Middle frontal gyrus (tissue), 1 donor: Measurements from ENCODE around the gene CDKN2B.

Source experiments
- DNase-seq: peaks from one replicate; pipeline ENCODE4 v3.0.0-alpha.2; 2015; ENCODE audit warnings: low spot score; ENCODE audit errors: extremely low spot score

The CDKN2B gene

GRCh38 chr9:21994556-21995005 lies 14.5 kb downstream of the CDKN2B start, which contains the start of gene CDKN2B-AS1:
CDKN2B-AS1 (plus strand) TSS chr9:21994791.
- DNase-seq = no peak

DNA sequence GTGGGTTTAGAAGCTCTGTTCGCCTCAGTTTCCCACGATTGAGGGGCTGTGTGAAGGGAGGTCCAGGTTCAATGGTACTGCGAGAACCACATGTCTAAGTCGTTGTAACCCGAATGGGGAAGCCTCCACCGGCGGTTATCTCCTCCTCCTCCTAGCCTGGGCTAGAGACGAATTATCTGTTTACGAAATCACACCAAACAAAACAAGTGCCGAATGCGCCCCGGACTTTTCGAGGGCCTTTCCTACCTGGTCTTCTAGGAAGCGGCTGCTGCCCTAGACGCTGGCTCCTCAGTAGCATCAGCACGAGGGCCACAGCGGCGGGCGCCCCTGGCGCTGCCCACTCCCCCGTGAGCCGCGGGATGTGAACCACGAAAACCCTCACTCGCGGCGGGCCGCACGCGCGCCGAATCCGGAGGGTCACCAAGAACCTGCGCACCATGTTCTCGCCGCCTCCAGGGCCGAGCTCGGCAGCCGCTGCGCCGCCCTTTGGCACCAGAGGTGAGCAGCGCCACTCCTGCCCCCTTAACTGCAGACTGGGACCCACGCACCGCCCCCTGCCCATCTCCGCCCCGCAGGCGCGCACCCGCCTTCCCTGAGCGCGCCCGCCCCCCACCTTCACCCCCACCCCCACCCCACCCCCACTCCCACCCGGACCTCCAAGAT lies 15.1 kb downstream of the CDKN2B start, which contains the start of gene CDKN2A:
Gene CDKN2A (minus strand): TSS at position 500 of the 663 bp plus-strand sequence.
- no peak for DNase-seq

DNA sequence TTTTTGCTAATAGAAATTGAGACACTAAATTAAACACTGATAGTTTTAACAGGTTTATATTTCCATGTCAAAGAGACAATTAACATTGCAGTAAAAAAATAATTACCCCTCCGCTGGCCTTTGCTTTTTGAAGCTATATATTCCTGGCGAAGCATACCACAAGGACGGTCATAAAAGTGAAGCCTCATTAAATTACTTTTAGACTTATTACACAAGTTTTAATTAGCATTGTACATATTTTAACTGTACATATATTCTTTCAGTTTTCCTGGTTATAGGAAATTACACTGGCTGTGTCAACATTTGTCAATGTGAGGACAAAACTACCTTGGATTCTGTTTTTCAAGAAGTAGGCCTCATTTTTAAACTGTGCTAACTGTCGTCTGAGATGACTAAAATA lies 16.1 kb downstream of the CDKN2B start:
- DNase-seq = no peak

GRCh38 chr9:21991072-21991959 lies 17.8 kb downstream of the CDKN2B start:
- DNase-seq = no peak

GRCh38 chr9:21989440-21990189 lies 19.5 kb downstream of the CDKN2B start:
- DNase-seq = no peak

DNA sequence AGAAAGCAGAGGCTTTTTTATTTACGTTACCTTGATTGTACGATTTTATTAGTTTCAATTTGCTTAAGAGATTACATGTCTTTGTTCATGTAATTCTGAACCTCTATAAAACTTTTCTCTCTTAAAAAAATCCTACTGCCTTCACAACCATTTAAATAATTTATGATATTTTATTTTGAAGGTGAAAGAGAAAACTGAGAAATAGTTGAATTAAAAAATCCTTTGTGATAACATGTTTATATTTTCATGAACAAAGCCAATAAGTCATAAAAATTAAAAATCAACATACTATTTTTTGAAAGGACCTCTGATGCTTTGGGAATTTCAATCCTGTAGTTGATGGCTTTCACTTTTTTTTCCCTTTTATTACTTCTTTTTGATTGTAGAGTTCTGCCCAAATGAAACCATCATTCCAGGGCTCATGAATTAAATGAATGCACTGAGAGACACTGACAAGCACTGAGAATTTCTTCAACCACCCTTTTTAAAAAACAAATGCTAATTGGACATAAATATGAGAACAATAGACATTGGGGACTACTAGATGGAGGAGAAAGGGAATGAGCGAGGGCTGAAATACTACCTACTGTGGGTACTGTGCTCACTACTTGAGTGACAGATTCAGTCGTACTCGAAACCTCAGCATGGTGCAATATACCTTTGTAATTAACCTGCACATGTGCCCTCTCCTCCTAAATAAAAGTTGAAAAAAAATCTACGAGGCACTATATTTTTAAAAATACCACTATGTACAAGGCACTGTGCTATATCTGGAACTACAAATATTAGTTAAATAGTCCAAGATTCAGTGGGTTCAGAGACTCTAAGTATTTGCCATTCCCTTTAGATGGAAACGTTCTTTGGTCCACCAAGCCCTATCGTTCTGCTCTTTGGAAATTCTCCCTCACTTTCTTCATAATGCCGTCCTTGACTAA lies 20.8 kb downstream of the CDKN2B start:
- no peak for DNase-seq

DNA sequence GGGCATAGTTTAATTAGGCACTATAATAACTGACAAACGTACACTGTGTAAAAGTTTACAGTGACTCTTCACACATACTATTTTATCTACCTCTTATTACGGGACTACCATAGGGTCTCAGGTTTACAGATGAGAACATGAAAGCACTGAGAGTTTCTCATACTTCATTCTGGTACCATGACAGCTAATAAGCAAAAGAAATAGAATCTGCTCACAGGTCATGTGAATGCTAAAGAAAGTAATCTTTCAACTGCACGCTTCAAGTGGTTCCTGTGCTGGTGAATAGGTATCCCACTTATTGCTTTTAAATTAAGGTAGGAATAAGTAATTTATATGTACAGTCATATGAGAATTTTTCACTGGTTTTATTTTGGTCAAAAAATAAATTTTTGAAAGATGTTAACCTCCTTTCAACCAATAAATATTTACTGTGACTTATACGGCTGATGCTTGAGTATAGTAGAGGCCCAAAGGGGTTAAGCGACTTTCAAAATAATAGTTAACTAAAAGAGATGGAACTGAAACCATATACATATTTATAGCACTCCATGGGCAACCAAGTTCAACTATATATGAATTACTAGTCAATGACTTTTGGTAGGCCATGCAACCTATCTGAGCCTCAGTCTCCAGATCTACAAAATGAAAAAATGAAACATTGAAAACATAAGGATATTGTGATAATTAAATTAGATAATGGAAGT lies 23.0 kb downstream of the CDKN2B start:
- no peak for DNase-seq

DNA sequence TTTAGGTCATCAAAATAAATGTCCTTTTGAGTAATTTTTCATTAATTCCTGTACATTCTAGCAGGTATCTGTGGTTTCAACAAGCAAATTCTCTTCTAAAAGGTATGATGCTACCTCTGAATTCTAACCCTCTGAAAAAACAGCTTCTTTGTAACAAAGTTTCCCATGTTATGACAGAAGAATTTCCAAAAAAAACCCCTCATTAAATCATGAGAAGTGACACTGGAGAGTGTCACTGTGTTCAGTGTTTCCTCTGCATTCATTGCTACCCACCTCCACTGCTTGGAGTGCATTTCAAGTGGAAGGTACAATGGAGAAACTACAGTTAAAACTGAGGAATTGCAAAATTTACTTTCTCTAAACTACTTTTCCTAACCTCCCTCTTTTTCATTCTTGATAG lies 25.0 kb downstream of the CDKN2B start:
- no peak for DNase-seq

- DNase-seq = no peak
Observed at GRCh38 chr9:21983561-21983935, 25.6 kb downstream of the CDKN2B start.

GRCh38 chr9:21982861-21983560 lies 26.1 kb downstream of the CDKN2B start:
- DNase-seq = no peak

GRCh38 chr9:21982391-21982790 lies 26.7 kb downstream of the CDKN2B start:
- no peak for DNase-seq

GRCh38 chr9:21976334-21976875 lies 32.7 kb downstream of the CDKN2B start:
- DNase-seq = no peak

GRCh38 chr9:21974722-21975409 lies 34.2 kb downstream of the CDKN2B start:
- no peak for DNase-seq

DNA sequence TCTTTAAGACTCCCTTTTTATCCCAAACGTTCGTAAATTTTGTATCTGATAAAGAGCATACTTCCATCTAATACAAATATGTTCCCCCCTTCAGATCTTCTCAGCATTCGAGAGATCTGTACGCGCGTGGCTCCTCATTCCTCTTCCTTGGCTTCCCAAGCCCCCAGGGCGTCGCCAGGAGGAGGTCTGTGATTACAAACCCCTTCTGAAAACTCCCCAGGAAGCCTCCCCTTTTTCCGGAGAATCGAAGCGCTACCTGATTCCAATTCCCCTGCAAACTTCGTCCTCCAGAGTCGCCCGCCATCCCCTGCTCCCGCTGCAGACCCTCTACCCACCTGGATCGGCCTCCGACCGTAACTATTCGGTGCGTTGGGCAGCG lies 34.8 kb downstream of the CDKN2B start:
- DNase-seq = no peak

DNA sequence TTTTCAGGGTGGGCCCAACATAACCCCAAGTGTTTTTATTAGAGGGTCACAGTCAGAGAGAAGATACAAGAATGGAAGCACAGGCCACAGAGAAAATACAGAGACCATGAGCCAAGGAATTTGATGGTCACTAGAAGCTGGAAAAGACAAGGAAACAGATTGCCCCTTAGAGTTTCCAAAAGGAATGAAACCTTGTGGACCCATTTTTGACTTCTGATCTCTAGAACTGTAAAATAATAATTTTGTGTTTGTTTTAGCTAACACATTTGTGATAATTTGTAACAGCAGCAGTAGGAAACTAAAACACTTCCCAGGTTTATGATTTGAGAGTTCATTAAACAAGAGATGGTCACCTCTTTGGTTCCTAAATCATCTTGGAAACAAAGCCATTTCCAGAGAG lies 36.7 kb downstream of the CDKN2B start:
- DNase-seq = no peak

DNA sequence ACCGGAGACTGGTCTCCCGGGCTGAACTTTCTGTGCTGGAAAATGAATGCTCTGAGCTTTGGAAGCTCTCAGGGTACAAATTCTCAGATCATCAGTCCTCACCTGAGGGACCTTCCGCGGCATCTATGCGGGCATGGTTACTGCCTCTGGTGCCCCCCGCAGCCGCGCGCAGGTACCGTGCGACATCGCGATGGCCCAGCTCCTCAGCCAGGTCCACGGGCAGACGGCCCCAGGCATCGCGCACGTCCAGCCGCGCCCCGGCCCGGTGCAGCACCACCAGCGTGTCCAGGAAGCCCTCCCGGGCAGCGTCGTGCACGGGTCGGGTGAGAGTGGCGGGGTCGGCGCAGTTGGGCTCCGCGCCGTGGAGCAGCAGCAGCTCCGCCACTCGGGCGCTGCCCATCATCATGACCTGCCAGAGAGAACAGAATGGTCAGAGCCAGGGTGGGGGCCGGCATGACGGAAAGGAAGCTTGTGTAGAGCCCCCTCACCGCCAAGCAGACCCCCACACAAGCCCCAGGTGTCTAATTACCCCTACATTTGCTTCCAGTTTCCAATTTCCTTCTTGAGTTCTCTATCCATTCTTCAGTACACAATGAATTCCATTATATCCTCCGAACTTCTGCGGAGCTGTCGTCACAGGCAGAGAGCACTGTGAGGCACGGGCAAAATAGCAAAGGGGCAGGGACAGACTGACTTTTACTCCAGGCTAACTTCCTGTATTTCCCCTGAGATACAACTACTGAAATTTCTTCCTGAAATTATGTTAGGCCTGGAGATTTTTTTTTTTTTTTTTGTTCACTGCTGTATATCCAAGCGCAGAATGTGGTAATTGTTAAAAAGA lies 38.1 kb downstream of the CDKN2B start:
- no peak for DNase-seq

GRCh38 chr9:21969951-21970799 lies 38.9 kb downstream of the CDKN2B start:
- DNase-seq = no peak
